Activated T-cell treated with anti-CD3 and anti-CD28 coated beads, Interleukin-2, amount 50 U/mL, for 4 hours (primary cell): ENCODE data around the gene CDADC1. TPM values are rescaled to one million over a fixed set of nuclear protein-coding genes. Genes with fewer than 3 reads are reported as not detected.

ENCODE experiments used
- ATAC-seq, 2 donors: fragments of 200-7000 bp; cut with Tn5 transposase; one replicate each; pipeline ENCODE4 v1.10.0; 2021
- DNase-seq: peaks from one replicate; pipeline ENCODE4 v3.0.0-alpha.2; 2020
- H3K27me3 Mint-ChIP-seq: one replicate; pipeline ENCODE4 v1.8.0; 2021; ENCODE audit warnings: low read depth, mixed read lengths
- H3K36me3 Mint-ChIP-seq: one replicate; pipeline ENCODE4 v1.8.0; 2022; ENCODE audit warnings: mixed read lengths; ENCODE audit not compliant: insufficient read depth
- H3K4me1 Mint-ChIP-seq: one replicate; pipeline ENCODE4 v1.8.0; 2021; ENCODE audit warnings: low read depth, mixed read lengths
- H3K4me3 Mint-ChIP-seq: one replicate; pipeline ENCODE4 v1.8.0; 2021; ENCODE audit warnings: mild to moderate bottlenecking, moderate library complexity, mixed read lengths
- H3K9me3 Mint-ChIP-seq: one replicate; pipeline ENCODE4 v1.8.0; 2021; ENCODE audit warnings: mixed read lengths
- total RNA-seq, 3 donors: library from RNA; stranded (reverse); gene quantifications; one replicate each; pipeline ENCODE4 v1.2.1, GENCODE V29; 2021

CDADC1 gene
- total RNA-seq, 3 donors from 2014 or later = 7.0 to 10.7 (median 7.9) TPM

GRCh38 chr13:49220856-49221589 is 26.7 kb upstream of the CDADC1 start:
- DNase-seq (no peak), ATAC-seq (peak; percentile 49 to 52)
- Mint-ChIP-seq H3K4me1 (peaks cover 4% of the 10 kb centered on the region), H3K4me3 (peak overlapping the region; percentile 57), H3K9me3 (no peaks in the 10 kb centered on the region), H3K27me3 (peaks cover 50% of the 10 kb centered on the region), H3K36me3 (no peaks in the 10 kb centered on the region)

DNA sequence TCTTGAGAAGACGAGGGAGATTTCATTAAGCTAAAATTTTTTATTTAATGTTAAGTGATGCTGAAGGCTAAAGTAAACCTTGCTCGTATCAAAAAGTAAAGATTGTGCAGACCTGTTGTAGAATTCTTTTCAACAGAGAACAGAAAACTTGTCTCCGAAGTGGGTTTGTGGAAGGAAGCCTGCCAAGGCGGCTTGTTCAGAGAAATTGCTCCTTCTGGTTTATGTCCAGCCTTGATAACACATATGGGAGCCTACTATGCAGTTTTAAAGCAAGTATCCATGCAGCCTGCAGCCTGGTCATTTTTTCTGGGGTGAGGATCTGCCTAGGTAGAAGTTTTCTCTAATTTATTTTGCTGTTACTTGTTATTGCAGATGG is 26.1 kb upstream of the CDADC1 start:
- Mint-ChIP-seq H3K4me1 (peaks cover 4% of the 10 kb centered on the region), H3K4me3 (no peak overlapping the region), H3K9me3 (no peaks in the 10 kb centered on the region), H3K27me3 (peaks cover 50% of the 10 kb centered on the region), H3K36me3 (no peaks in the 10 kb centered on the region)
- DNase-seq = no peak
- ATAC-seq = no peak

GRCh38 chr13:49225223-49226042 is 22.3 kb upstream of the CDADC1 start:
- no peak for ATAC-seq

DNA sequence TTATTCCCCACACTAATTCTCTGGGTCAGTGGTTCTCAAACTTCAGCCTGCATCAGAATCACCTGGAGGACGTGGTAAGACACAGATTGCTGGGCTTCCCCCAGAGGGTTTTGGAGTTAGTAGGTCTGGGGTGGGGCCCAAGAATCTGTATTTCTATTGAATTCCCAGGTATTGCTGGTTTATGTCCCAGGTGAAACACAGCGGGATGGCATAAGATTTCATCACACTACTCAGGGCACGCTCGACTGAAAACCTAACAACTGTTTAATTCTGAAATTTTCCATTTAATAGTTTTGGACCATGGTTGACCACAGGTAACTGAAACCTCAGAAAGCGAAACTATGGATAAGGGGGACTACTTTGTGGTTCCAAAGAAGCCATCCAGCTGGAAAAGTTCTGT is 21.1 kb upstream of the CDADC1 start:
- H3K27me3 Mint-ChIP-seq = peaks cover 15% of the 10 kb centered on the region
- no peak for DNase-seq

More at GRCh38 chr13:49225223-49226042, 22.3 kb upstream of the CDADC1 start:
- no peak overlapping the region for H3K4me3 Mint-ChIP-seq
- H3K9me3 Mint-ChIP-seq = no peaks in the 10 kb centered on the region
- peaks cover 2% of the 10 kb centered on the region for H3K4me1 Mint-ChIP-seq
- no peak for DNase-seq
- H3K27me3 Mint-ChIP-seq = peaks cover 20% of the 10 kb centered on the region
- no peaks in the 10 kb centered on the region for H3K36me3 Mint-ChIP-seq

DNA sequence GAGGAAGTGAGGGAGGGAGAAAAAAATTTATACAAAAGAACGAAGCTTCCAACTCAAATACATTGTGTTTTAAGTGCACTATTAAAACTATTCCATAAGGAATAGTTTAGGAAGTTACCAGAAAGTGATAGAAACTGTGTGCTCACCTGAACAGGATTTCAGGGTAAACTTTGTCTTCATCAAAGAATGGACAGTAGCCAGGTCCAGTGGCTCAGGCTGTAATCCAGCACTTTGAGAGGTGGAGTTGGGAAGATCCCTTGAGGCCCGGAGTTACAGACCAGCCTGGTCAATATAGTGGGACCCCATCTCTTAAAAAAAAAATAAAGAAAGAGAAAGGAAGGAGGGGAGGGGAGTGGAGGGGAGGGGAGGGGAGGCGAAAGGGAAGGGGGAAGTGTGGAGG is 13.0 kb upstream of the CDADC1 start:
- H3K4me3 Mint-ChIP-seq = no peak overlapping the region
- no peaks in the 10 kb centered on the region for H3K36me3 Mint-ChIP-seq
- DNase-seq (no peak), ATAC-seq (no peak)
- no peaks in the 10 kb centered on the region for H3K4me1 Mint-ChIP-seq
- H3K27me3 Mint-ChIP-seq = peaks cover 7% of the 10 kb centered on the region
- no peaks in the 10 kb centered on the region for H3K9me3 Mint-ChIP-seq

More for the DNA sequence above, 21.1 kb upstream of the CDADC1 start:
- Mint-ChIP-seq H3K4me3 (no peak overlapping the region), H3K4me1 (no peaks in the 10 kb centered on the region), H3K36me3 (no peaks in the 10 kb centered on the region), H3K9me3 (no peaks in the 10 kb centered on the region)
- ATAC-seq = no peak

DNA sequence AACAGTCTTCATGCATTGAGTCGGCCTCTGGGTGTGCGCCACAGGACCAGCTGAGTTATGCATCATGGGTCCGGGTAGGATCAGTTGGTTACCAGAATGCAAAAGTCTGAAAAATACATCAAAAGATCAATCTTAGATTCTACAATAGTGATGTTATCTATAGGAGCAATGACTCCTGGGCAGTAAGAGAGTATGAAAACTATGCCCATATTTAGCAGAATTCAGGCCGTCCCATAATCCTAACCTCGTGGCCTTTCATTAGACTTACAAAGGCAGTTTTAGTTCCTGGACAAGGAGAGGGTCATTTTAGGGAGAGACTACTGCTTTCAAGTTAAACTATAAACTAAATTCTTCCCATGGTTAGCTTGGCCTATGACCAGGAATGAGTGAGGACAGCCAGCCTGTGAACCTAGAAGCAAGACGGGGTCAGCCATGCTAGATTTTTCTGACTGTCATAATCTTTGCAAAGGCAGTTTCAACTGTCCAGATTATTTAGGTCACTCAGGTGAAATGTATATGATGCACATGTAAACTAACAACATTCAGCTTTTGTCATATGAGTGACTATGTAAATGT is 11.8 kb upstream of the CDADC1 start:
- H3K36me3 Mint-ChIP-seq = no peaks in the 10 kb centered on the region
- H3K4me1 Mint-ChIP-seq = no peaks in the 10 kb centered on the region
- ATAC-seq (no peak), DNase-seq (no peak)
- H3K27me3 Mint-ChIP-seq = peaks cover 7% of the 10 kb centered on the region
- H3K4me3 Mint-ChIP-seq = no peak overlapping the region
- H3K9me3 Mint-ChIP-seq = no peaks in the 10 kb centered on the region

DNA sequence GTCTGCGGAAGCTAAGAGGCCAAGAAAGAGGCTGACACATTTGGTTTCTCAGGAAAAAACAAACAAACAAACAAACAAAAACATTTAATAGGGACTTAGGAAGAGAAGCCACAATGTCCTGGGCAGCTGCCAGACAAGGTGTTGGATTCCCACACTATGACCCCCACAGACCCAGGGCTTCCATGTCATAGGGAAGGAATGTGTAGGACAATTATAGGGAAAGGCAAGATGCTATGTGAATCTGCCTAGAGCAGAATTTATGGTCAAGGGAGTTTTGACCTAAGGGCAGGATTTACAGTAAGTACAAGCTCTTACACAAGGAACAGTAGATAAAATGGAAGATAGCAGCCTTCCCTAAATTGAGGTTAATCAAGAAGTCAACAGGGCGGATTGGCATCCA is 9.1 kb upstream of the CDADC1 start:
- ATAC-seq = no peak
- peaks cover 7% of the 10 kb centered on the region for H3K27me3 Mint-ChIP-seq

GRCh38 chr13:49240017-49240416 is 7.7 kb upstream of the CDADC1 start:
- H3K9me3 Mint-ChIP-seq = no peaks in the 10 kb centered on the region
- no peak overlapping the region for H3K4me3 Mint-ChIP-seq
- ATAC-seq = peak; percentile 67 to 78
- no peak for DNase-seq
- H3K27me3 Mint-ChIP-seq = peaks cover 3% of the 10 kb centered on the region
- H3K4me1 Mint-ChIP-seq = no peaks in the 10 kb centered on the region
- no peaks in the 10 kb centered on the region for H3K36me3 Mint-ChIP-seq

More for the DNA sequence above, 9.1 kb upstream of the CDADC1 start:
- Mint-ChIP-seq H3K4me3 (no peak overlapping the region), H3K9me3 (no peaks in the 10 kb centered on the region), H3K4me1 (no peaks in the 10 kb centered on the region), H3K36me3 (no peaks in the 10 kb centered on the region)
- DNase-seq = no peak

DNA sequence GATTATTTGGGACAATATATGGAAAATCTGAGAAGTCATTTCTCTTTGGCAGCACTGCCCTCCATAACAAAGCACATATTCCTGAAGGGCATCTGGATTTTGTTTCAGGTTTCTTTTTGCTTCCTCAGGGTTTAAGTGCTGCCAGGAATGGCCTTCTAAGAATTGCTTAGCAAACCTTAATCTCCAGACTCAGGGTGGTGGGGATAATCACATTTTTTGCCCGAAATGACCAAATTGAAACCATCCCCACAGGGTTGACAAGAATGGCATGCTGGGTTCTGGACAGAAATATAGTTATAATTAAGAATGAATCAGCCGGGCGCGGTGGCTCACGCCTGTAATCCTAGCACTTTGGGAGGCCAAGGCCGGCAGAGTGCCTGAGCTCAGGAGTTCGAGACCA is 6.4 kb upstream of the CDADC1 start:
- no peak overlapping the region for H3K4me3 Mint-ChIP-seq
- no peaks in the 10 kb centered on the region for H3K4me1 Mint-ChIP-seq
- DNase-seq (no peak), ATAC-seq (no peak)
- no peaks in the 10 kb centered on the region for H3K9me3 Mint-ChIP-seq
- peaks cover 3% of the 10 kb centered on the region for H3K27me3 Mint-ChIP-seq
- no peaks in the 10 kb centered on the region for H3K36me3 Mint-ChIP-seq

- Mint-ChIP-seq H3K9me3 (no peaks in the 10 kb centered on the region), H3K27me3 (no peaks in the 10 kb centered on the region), H3K36me3 (no peaks in the 10 kb centered on the region), H3K4me3 (no peak overlapping the region), H3K4me1 (peaks cover 25% of the 10 kb centered on the region)
- ATAC-seq (no peak), DNase-seq (no peak)
These were observed 2.6 kb upstream of the CDADC1 start for GRCh38 chr13:49245101-49245500.

DNA sequence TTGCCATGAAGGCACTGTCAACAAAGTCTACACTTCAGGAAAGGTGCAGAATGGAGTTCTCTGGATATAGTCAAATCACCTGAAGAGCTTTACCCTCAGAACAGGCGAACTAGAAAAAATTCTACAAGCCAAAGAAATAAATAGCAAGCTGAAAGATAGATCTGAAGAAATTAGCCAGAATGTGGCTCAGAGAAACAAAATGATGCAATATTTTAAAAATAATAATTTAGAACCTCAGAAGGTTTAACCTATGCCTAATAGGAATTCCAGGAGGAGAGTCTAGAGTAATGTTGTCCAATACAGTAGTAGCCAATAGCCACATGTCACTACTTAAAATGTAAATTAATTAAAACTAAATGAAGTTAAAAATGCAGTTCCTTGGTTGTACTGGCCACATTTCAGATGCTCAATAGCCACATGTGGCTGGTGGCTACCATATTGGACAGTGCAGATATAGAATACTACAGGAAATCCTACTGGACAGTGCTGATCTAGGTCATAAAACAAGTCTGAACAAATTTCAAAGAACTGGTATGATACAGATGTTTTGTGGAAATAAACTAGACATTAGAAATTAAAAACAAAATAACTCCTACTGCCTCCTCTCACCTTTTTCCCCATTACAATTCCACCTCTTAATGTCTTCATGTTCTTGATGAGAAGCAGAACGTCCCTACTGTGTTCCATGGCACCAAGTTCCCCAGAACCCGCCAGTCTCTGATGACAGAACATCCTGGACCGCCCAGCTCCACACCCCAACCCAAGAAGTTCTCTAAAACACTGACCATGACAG is 679 bp upstream of the CDADC1 start:
- H3K4me1 Mint-ChIP-seq = peaks cover 38% of the 10 kb centered on the region
- H3K27me3 Mint-ChIP-seq = no peaks in the 10 kb centered on the region
- no peak for DNase-seq
- H3K9me3 Mint-ChIP-seq = no peaks in the 10 kb centered on the region
- H3K4me3 Mint-ChIP-seq = peak overlapping the region; percentile 98
- H3K36me3 Mint-ChIP-seq = peaks cover 6% of the 10 kb centered on the region
- peak; percentile 18 to 23 for ATAC-seq

- Mint-ChIP-seq H3K36me3 (peaks cover 9% of the 10 kb centered on the region), H3K4me3 (peak overlapping the region; percentile 98), H3K27me3 (no peaks in the 10 kb centered on the region), H3K4me1 (peaks cover 46% of the 10 kb centered on the region), H3K9me3 (no peaks in the 10 kb centered on the region)
- DNase-seq (no peak), ATAC-seq (no peak)
These were observed 887 bp downstream of the CDADC1 start for GRCh38 chr13:49248622-49249002.

DNA sequence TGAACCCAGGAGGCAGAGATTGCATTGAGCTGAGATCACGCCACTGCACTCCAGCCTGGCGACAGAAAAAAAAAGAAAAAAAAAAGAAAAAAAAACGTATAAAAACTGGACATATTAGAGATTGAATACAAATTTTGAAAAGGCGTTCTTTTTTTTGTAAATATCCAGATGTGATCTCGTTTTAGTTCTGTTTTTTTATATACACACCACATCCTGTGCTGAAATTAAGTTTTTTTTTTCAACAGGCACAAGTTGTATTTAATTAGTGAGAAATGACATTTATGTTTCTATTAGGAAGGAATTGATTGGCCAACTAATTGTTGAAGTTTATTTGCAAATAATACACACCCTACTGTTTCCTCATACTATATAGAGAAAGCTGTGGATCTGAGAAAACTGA is 3.6 kb downstream of the CDADC1 start:
- Mint-ChIP-seq H3K4me1 (peaks cover 64% of the 10 kb centered on the region), H3K36me3 (peaks cover 23% of the 10 kb centered on the region), H3K4me3 (no peak overlapping the region), H3K27me3 (no peaks in the 10 kb centered on the region), H3K9me3 (no peaks in the 10 kb centered on the region)
- no peak for ATAC-seq
- no peak for DNase-seq

DNA sequence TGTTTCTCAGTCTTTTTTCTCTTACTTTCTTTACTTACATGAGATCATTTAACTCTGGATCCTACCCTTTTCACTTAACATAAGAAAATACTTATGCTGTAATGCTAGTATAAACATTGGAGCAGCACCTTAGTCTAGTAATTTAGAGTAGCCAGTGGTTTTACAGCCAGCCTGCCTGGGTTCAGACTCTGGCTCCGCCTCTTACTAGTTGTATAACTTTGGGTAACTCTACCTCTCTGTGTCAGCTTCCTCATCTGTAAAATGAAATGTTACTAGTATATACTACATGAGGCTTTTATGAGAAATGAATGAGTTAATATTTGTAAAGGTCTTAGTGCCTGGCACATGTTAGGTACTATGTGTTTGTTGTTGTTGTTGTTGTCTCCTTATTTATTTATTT is 5.6 kb downstream of the CDADC1 start:
- Mint-ChIP-seq H3K36me3 (peaks cover 26% of the 10 kb centered on the region), H3K4me1 (peaks cover 71% of the 10 kb centered on the region), H3K4me3 (no peak overlapping the region), H3K27me3 (no peaks in the 10 kb centered on the region), H3K9me3 (no peaks in the 10 kb centered on the region)
- DNase-seq = no peak
- ATAC-seq = no peak
